Measurements from ENCODE around the gene STK32B. TPM values are rescaled to one million over a fixed set of nuclear protein-coding genes. Genes with fewer than 3 reads are reported as not detected.

STK32B gene
- total RNA-seq, 2 donors from 2014 or later, result 0.09 to 7.3 TPM

- Histone ChIP-seq H3K27ac (no peak overlapping the region), H3K36me3 (no peaks in the 10 kb centered on the region), H3K4me3 (no peak overlapping the region), H3K9me3 (no peaks in the 10 kb centered on the region), H3K4me1 (replicated peaks) (no peaks in the 10 kb centered on the region), H3K27me3 (replicated peaks; ENCODE audit: insufficient read depth) (peaks cover 3% of the 10 kb centered on the region)
- no peak for DNase-seq (ENCODE audit: low spot score)
- TF ChIP-seq POLR2A (IDR thresholded peaks at IDR 0.05) (no peak), CTCF (IDR thresholded peaks at IDR 0.05) (no peak), POLR2AphosphoS5 (IDR thresholded peaks at IDR 0.05) (no peak)
- intact Hi-C loops (cut with DNase I), result no loop called here
- 53% methylated on average over 5 of the region's 5 CpGs for WGBS
Observed at GRCh38 chr4:5361968-5362367, 310.7 kb downstream of the STK32B start.

GRCh38 chr4:5364406-5364805 is 313.1 kb downstream of the STK32B start:
- intact Hi-C loops (cut with DNase I), result no loop called here
- Histone ChIP-seq H3K4me3 (no peak overlapping the region), H3K36me3 (no peaks in the 10 kb centered on the region), H3K9me3 (no peaks in the 10 kb centered on the region), H3K4me1 (replicated peaks) (no peaks in the 10 kb centered on the region), H3K27ac (no peak overlapping the region), H3K27me3 (replicated peaks; ENCODE audit: insufficient read depth) (peaks cover 3% of the 10 kb centered on the region)
- DNase-seq (ENCODE audit: low spot score), result no peak
- WGBS, result 83% methylated on average over 3 of the region's 3 CpGs
- TF ChIP-seq POLR2A (IDR thresholded peaks at IDR 0.05) (no peak), POLR2AphosphoS5 (IDR thresholded peaks at IDR 0.05) (no peak), CTCF (IDR thresholded peaks at IDR 0.05) (no peak)

- 32% methylated on average over 12 of the region's 12 CpGs for WGBS
- Histone ChIP-seq H3K4me1 (replicated peaks) (no peaks in the 10 kb centered on the region), H3K27me3 (replicated peaks; ENCODE audit: insufficient read depth) (peaks cover 3% of the 10 kb centered on the region), H3K9me3 (no peaks in the 10 kb centered on the region), H3K4me3 (no peak overlapping the region), H3K36me3 (no peaks in the 10 kb centered on the region), H3K27ac (no peak overlapping the region)
- DNase-seq (ENCODE audit: low spot score), result peak; percentile 77
- intact Hi-C loops (cut with DNase I), result no loop called here
- TF ChIP-seq POLR2A (IDR thresholded peaks at IDR 0.05), result no peak
- TF ChIP-seq POLR2AphosphoS5 (IDR thresholded peaks at IDR 0.05), result peak; percentile 78
Observed at GRCh38 chr4:5365071-5366008, 314.1 kb downstream of the STK32B start.

GRCh38 chr4:5366009-5366386 is 314.7 kb downstream of the STK32B start:
- 36% methylated on average over 3 of the region's 3 CpGs for whole genome bisulfite sequencing
- Histone ChIP-seq H3K4me3 (no peak overlapping the region), H3K27ac (no peak overlapping the region), H3K4me1 (replicated peaks) (no peaks in the 10 kb centered on the region), H3K36me3 (no peaks in the 10 kb centered on the region), H3K27me3 (replicated peaks; ENCODE audit: insufficient read depth) (peaks cover 3% of the 10 kb centered on the region), H3K9me3 (no peaks in the 10 kb centered on the region)
- intact Hi-C loops (cut with DNase I), result no loop called here
- no peak for DNase-seq (ENCODE audit: low spot score)
- TF ChIP-seq POLR2A (IDR thresholded peaks at IDR 0.05) (no peak), POLR2AphosphoS5 (IDR thresholded peaks at IDR 0.05) (no peak), CTCF (IDR thresholded peaks at IDR 0.05) (no peak)

GRCh38 chr4:5366421-5366820 is 315.1 kb downstream of the STK32B start:
- H3K27ac ChIP-seq, result no peak overlapping the region
- TF ChIP-seq CTCF (IDR thresholded peaks at IDR 0.05), result no peak
- no peak for TF ChIP-seq POLR2A (IDR thresholded peaks at IDR 0.05)
- no peak for TF ChIP-seq POLR2AphosphoS5 (IDR thresholded peaks at IDR 0.05)
- H3K36me3 ChIP-seq, result no peaks in the 10 kb centered on the region
- H3K27me3 ChIP-seq (replicated peaks; ENCODE audit: insufficient read depth), result peaks cover 3% of the 10 kb centered on the region
- no peak for DNase-seq (ENCODE audit: low spot score)
- no peaks in the 10 kb centered on the region for H3K9me3 ChIP-seq
- WGBS, result 56% methylated on average over 6 of the region's 6 CpGs
- H3K4me1 ChIP-seq (replicated peaks), result no peaks in the 10 kb centered on the region
- H3K4me3 ChIP-seq, result no peak overlapping the region
- intact Hi-C loops (cut with DNase I), result no loop called here
